Esophagus muscularis mucosa (tissue), 4 donors: Measurements from ENCODE around the gene ZDHHC13. TPM values are rescaled to one million over a fixed set of nuclear protein-coding genes. Genes with fewer than 3 reads are reported as not detected.

Experiments
- DNase-seq: peaks from one replicate; pipeline ENCODE4 v3.0.0-alpha.2; 2017; ENCODE audit errors: extremely low spot score
- H3K27ac ChIP-seq, 4 donors: fragments of 200-600 bp; sonication (generic); replicated peaks in 1 of 4; 1 replicate in 3 of 4; 2 replicates in 1 of 4; pipeline ENCODE4 v1.5.1; 2016 to 2019; ENCODE audit warnings: mild to moderate bottlenecking in 1 of 4
- H3K27me3 ChIP-seq, 4 donors: fragments of 200-600 bp; sonication (generic); one replicate each; pipeline versions ENCODE4 v1.5.1 to v1.6.0; 2016 to 2019
- H3K36me3 ChIP-seq, 4 donors: fragments of 200-600 bp; sonication (generic); one replicate each; pipeline ENCODE4 v1.5.1; 2016 to 2019
- H3K4me1 ChIP-seq, 4 donors: fragments of 200-600 bp; sonication (generic); one replicate each; pipeline ENCODE4 v1.5.1; 2016 to 2019
- H3K4me3 ChIP-seq, 4 donors: fragments of 200-600 bp; sonication (generic); 1 replicate in 2 of 4; 2 replicates in 2 of 4; pipeline ENCODE4 v1.5.1; 2016 to 2019; ENCODE audit warnings: mild to moderate bottlenecking in 4 of 4, moderate library complexity in 1 of 4
- H3K9me3 ChIP-seq, 4 donors: fragments of 200-600 bp; sonication (generic); 1 replicate in 3 of 4; 2 replicates in 1 of 4; pipeline ENCODE4 v1.5.1; 2016 to 2019
- CTCF ChIP-seq, 3 experiments: fragments of 200-600 bp in 2 of 3; fragments of 450-650 bp in 1 of 3; sonication (generic) in 2 of 3; IDR thresholded peaks; one replicate each; pipeline ENCODE4 v1.5.1; 2017 to 2019; ENCODE audit warnings: antibody characterized with exemption in 3 of 3, mild to moderate bottlenecking in 2 of 3, moderate library complexity in 1 of 3
- EP300 ChIP-seq: sonication (generic); formaldehyde crosslinking; IDR thresholded peaks from one replicate; pipeline ENCODE4 v1.6.1; 2017; ENCODE audit warnings: antibody characterized with exemption
- POLR2A ChIP-seq: fragments of 450-650 bp; IDR thresholded peaks from one replicate; pipeline ENCODE4 v1.6.1; 2017; ENCODE audit warnings: antibody characterized with exemption, moderate library complexity, mild to moderate bottlenecking, low read depth
- POLR2AphosphoS5 ChIP-seq, 2 donors: sonication (generic); formaldehyde crosslinking; IDR thresholded peaks; one replicate each; pipeline ENCODE4 v1.6.1; 2017; ENCODE audit warnings: antibody characterized with exemption in 2 of 2
- WGBS: methylation state at CpG from one replicate; pipeline ENCODE4 v1.1.5; 2018; 5-methylcytosine and 5-hydroxymethylcytosine counted together
- intact Hi-C: fragments of 100-400 bp; cut with DNase I; formaldehyde crosslinking; loops from one replicate; pipeline ENCODE4 v1.15.1; 2023
- total RNA-seq, 4 donors: library from RNA; depleted of rRNA; stranded (reverse); fragments of >200 nt; gene quantifications; one replicate each; pipeline versions ENCODE4 v1.1.0 to v1.2.1, GENCODE V29; 2016

The ZDHHC13 gene
- total RNA-seq, 4 donors from 2014 or later: 4.1 to 5.5 (median 4.9) TPM

- no peaks in the 10 kb centered on the region for H3K36me3 ChIP-seq
- H3K27ac ChIP-seq: no peak overlapping the region
- no peak for TF ChIP-seq POLR2A
- no peak for TF ChIP-seq CTCF (IDR thresholded peaks at IDR 0.05)
- no peak for TF ChIP-seq POLR2AphosphoS5 (IDR thresholded peaks at IDR 0.05)
- TF ChIP-seq EP300: no peak
- H3K4me3 ChIP-seq: no peak overlapping the region
- H3K4me1 ChIP-seq: no peaks in the 10 kb centered on the region
- DNase-seq: no peak
- WGBS: 85% methylated on average over 4 of the region's 4 CpGs
- intact Hi-C loops: no loop called here
- H3K27me3 ChIP-seq: peaks cover 0 to 4% (median 0%) of the 10 kb centered on the region in 4 donors
- no peaks in the 10 kb centered on the region for H3K9me3 ChIP-seq
These were observed 99.1 kb downstream of the ZDHHC13 start for GRCh38 chr11:19216021-19216420.

GRCh38 chr11:19216709-19217374 is 99.9 kb downstream of the ZDHHC13 start:
- intact Hi-C loops: no loop called here
- H3K36me3 ChIP-seq: no peaks in the 10 kb centered on the region
- H3K9me3 ChIP-seq: no peaks in the 10 kb centered on the region
- no peaks in the 10 kb centered on the region for H3K4me1 ChIP-seq
- H3K27ac ChIP-seq: no peak overlapping the region
- no peak for DNase-seq
- TF ChIP-seq POLR2AphosphoS5 (IDR thresholded peaks at IDR 0.05): no peak
- TF ChIP-seq CTCF (IDR thresholded peaks at IDR 0.05): no peak
- no peak for TF ChIP-seq EP300
- TF ChIP-seq POLR2A: no peak
- peaks cover 0 to 4% (median 0%) of the 10 kb centered on the region in 4 donors for H3K27me3 ChIP-seq
- 42% methylated on average over 3 of the region's 3 CpGs for WGBS
- H3K4me3 ChIP-seq: no peak overlapping the region

GRCh38 chr11:19218216-19218615 is 101.2 kb downstream of the ZDHHC13 start:
- no peaks in the 10 kb centered on the region for H3K4me1 ChIP-seq
- no peak overlapping the region for H3K4me3 ChIP-seq
- peaks cover 0 to 5% (median 0%) of the 10 kb centered on the region in 4 donors for H3K9me3 ChIP-seq
- TF ChIP-seq POLR2AphosphoS5 (IDR thresholded peaks at IDR 0.05) (no peak), EP300 (no peak), POLR2A (no peak), CTCF (IDR thresholded peaks at IDR 0.05) (no peak)
- H3K27ac ChIP-seq: no peak overlapping the region
- no peaks in the 10 kb centered on the region for H3K36me3 ChIP-seq
- intact Hi-C loops: no loop called here
- peak; percentile 78 for DNase-seq
- peaks cover 0 to 2% (median 0%) of the 10 kb centered on the region in 4 donors for H3K27me3 ChIP-seq
- 91% methylated on average over 3 of the region's 3 CpGs for WGBS

- Histone ChIP-seq H3K27ac (no peak overlapping the region), H3K9me3 (peaks cover 0 to 5% (median 0%) of the 10 kb centered on the region in 4 donors), H3K36me3 (no peaks in the 10 kb centered on the region), H3K4me3 (no peak overlapping the region), H3K4me1 (no peaks in the 10 kb centered on the region), H3K27me3 (no peaks in the 10 kb centered on the region)
- TF ChIP-seq POLR2AphosphoS5 (IDR thresholded peaks at IDR 0.05) (no peak), CTCF (IDR thresholded peaks at IDR 0.05) (no peak), EP300 (no peak), POLR2A (no peak)
- DNase-seq: peak; percentile 19
- intact Hi-C loops: no loop called here
- 79% methylated on average over 8 of the region's 15 CpGs for WGBS
These were observed 102.0 kb downstream of the ZDHHC13 start for GRCh38 chr11:19218786-19219460.
